Measurements from ENCODE around the gene IFFO2. TPM values are rescaled to one million over a fixed set of nuclear protein-coding genes. Genes with fewer than 3 reads are reported as not detected.

IFFO2 gene
- total and polyA plus RNA-seq, 4 donors = 0.88 to 7.4 (median 3.0) TPM

GRCh38 chr1:18999359-18999758, 42.9 kb upstream of the IFFO2 start:
- WGBS = 66% methylated on average over 2 of the region's 2 CpGs
- Histone ChIP-seq H3K9ac (ENCODE audit: low read depth in 1 of 2, low read length in 2 of 2) (no peak overlapping the region), H3K27me3 (ENCODE audit: control insufficient read depth in 4 of 4, insufficient read depth in 4 of 4, low read length in 3 of 4) (no peaks in the 10 kb centered on the region), H3K27ac (ENCODE audit: low read depth in 1 of 2, low read length in 2 of 2) (no peak overlapping the region), H3K9me3 (ENCODE audit: control insufficient read depth in 4 of 4, low read length in 3 of 4) (no peaks in the 10 kb centered on the region), H3K4me3 (ENCODE audit: low read depth in 1 of 3, low read length in 3 of 3) (no peak overlapping the region), H3K36me3 (ENCODE audit: control insufficient read depth in 4 of 4, insufficient read depth in 3 of 4, low read depth in 1 of 4, low read length in 3 of 4) (no peaks in the 10 kb centered on the region), H3K4me1 (ENCODE audit: control insufficient read depth in 4 of 4, insufficient read depth in 4 of 4, low read length in 3 of 4) (peaks cover 0 to 6% (median 0%) of the 10 kb centered on the region in 4 donors)
- DNase-seq (ENCODE audit: low spot score) = no peak
- TF ChIP-seq GABPA (IDR thresholded peaks at IDR 0.05 in 1 of 2, conservative IDR thresholded peaks at IDR 0.05 in 1 of 2) (no peak), RAD21 (IDR thresholded peaks at IDR 0.05) (peak in 1 of 2 donors; percentile 5)

GRCh38 chr1:18998016-18998724, 41.7 kb upstream of the IFFO2 start:
- DNase-seq (ENCODE audit: low spot score) = no peak
- no peak overlapping the region for H3K9ac ChIP-seq (ENCODE audit: low read depth in 1 of 2, low read length in 2 of 2)
- 94% methylated on average over 9 of the region's 9 CpGs for WGBS
- H3K9me3 ChIP-seq (ENCODE audit: control insufficient read depth in 4 of 4, low read length in 3 of 4) = no peaks in the 10 kb centered on the region
- no peaks in the 10 kb centered on the region for H3K27me3 ChIP-seq (ENCODE audit: control insufficient read depth in 4 of 4, insufficient read depth in 4 of 4, low read length in 3 of 4)
- no peak overlapping the region for H3K4me3 ChIP-seq (ENCODE audit: low read depth in 1 of 3, low read length in 3 of 3)
- H3K27ac ChIP-seq (ENCODE audit: low read depth in 1 of 2, low read length in 2 of 2) = no peak overlapping the region
- no peaks in the 10 kb centered on the region for H3K36me3 ChIP-seq (ENCODE audit: control insufficient read depth in 4 of 4, insufficient read depth in 3 of 4, low read depth in 1 of 4, low read length in 3 of 4)
- peaks cover 0 to 6% (median 0%) of the 10 kb centered on the region in 4 donors for H3K4me1 ChIP-seq (ENCODE audit: control insufficient read depth in 4 of 4, insufficient read depth in 4 of 4, low read length in 3 of 4)
- no peak for TF ChIP-seq EGR1 (IDR thresholded peaks at IDR 0.05; ENCODE audit: low read depth in 2 of 2)
- TF ChIP-seq ZBTB33 (IDR thresholded peaks at IDR 0.05) = no peak
- TF ChIP-seq RAD21 (IDR thresholded peaks at IDR 0.05) = no peak
- TF ChIP-seq NR2F2 (IDR thresholded peaks at IDR 0.05) = no peak
- no peak for TF ChIP-seq CTCF (IDR thresholded peaks at IDR 0.05; ENCODE audit: low read depth, low read length, missing input control)
- no peak for TF ChIP-seq RXRA (IDR thresholded peaks at IDR 0.05)
- TF ChIP-seq FOXA1 (IDR thresholded peaks at IDR 0.05) = no peak
- TF ChIP-seq ATF3 (IDR thresholded peaks at IDR 0.05) = no peak
- TF ChIP-seq REST (IDR thresholded peaks at IDR 0.05) = no peak
- no peak for TF ChIP-seq MAX (IDR thresholded peaks at IDR 0.05)
- no peak for TF ChIP-seq GABPA (IDR thresholded peaks at IDR 0.05 in 1 of 2, conservative IDR thresholded peaks at IDR 0.05 in 1 of 2)
- TF ChIP-seq JUND (IDR thresholded peaks at IDR 0.05) = no peak
- no peak for TF ChIP-seq SP1 (IDR thresholded peaks at IDR 0.05)
- no peak for TF ChIP-seq TAF1 (conservative IDR thresholded peaks at IDR 0.05)
- no peak for TF ChIP-seq HNF4A (conservative IDR thresholded peaks at IDR 0.05)
- TF ChIP-seq HNF4G (IDR thresholded peaks at IDR 0.05) = no peak
- no peak for TF ChIP-seq FOXA2 (IDR thresholded peaks at IDR 0.05)

Measured in liver (tissue), 9 donors.